Chondrocyte (in vitro differentiated cells): ENCODE data around the gene SPRR4. TPM values are rescaled to one million over a fixed set of nuclear protein-coding genes. Genes with fewer than 3 reads are reported as not detected.

Source experiments
- DNase-seq: peaks from one replicate; pipeline ENCODE4 v3.0.0; 2021; ENCODE audit warnings: mixed read lengths, low spot score
- H3K27ac Mint-ChIP-seq: one replicate; pipeline ENCODE4 v1.8.0; 2021; ENCODE audit warnings: mild to moderate bottlenecking, moderate library complexity, mixed read lengths; ENCODE audit not compliant: unreplicated experiment
- H3K27me3 Mint-ChIP-seq: 2 replicates; pipeline ENCODE4 v1.8.0; 2021; ENCODE audit warnings: low read depth, mixed read lengths
- H3K36me3 Mint-ChIP-seq: 2 replicates; pipeline ENCODE4 v1.8.0; 2021; ENCODE audit warnings: low read depth, mixed read lengths
- H3K4me1 Mint-ChIP-seq: 2 replicates; pipeline ENCODE4 v1.8.0; 2021; ENCODE audit warnings: low read depth, mild to moderate bottlenecking, mixed read lengths
- H3K4me3 Mint-ChIP-seq: one replicate; pipeline ENCODE4 v1.8.0; 2021; ENCODE audit warnings: mild to moderate bottlenecking, moderate library complexity, mixed read lengths; ENCODE audit not compliant: unreplicated experiment
- H3K9me3 Mint-ChIP-seq: 2 replicates; pipeline ENCODE4 v1.8.0; 2021; ENCODE audit warnings: low read depth, mixed read lengths
- CTCF ChIP-seq: fragments of 200-600 bp; sonication (generic); IDR thresholded peaks from 2 replicates; pipeline ENCODE4 v1.5.0; 2021; ENCODE audit warnings: antibody characterized with exemption, mild to moderate bottlenecking, moderate library complexity
- total RNA-seq: library from RNA; stranded (reverse); gene quantifications from 3 replicates; pipeline ENCODE4 v1.2.1, GENCODE V29; 2021

SPRR4 gene
- total RNA-seq, 1 donor from 2014 or later: not detected

- Mint-ChIP-seq H3K27me3 (peaks cover 2% of the 10 kb centered on the region), H3K36me3 (no peaks in the 10 kb centered on the region), H3K4me3 (no peak overlapping the region), H3K27ac (no peak overlapping the region), H3K4me1 (no peaks in the 10 kb centered on the region), H3K9me3 (no peaks in the 10 kb centered on the region)
- no peak for TF ChIP-seq CTCF
- no peak for DNase-seq
Measured at GRCh38 chr1:152972196-152972886, 1.9 kb downstream of the SPRR4 start.

DNA sequence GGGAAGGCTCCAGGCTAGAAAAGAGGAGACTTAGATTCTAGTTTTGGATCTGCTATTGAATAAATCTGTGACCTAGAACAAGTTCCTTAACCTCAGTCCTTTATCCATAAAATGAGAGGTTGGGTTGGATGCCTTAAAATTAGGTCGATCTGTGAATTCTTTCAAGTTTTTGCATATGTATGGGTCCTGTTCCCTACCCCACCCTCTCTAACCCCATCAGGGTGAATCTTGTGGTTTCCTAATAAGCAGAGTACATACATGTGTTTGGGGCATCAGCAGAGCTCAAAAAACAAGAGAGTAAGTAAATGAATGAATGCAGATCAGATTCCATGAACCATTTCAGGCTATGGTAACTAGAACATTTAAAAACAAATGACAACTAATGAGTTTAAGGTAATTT is 6.2 kb downstream of the SPRR4 start:
- Mint-ChIP-seq H3K4me3 (no peak overlapping the region), H3K27ac (no peak overlapping the region), H3K9me3 (no peaks in the 10 kb centered on the region), H3K27me3 (no peaks in the 10 kb centered on the region), H3K4me1 (no peaks in the 10 kb centered on the region), H3K36me3 (no peaks in the 10 kb centered on the region)
- no peak for DNase-seq
- TF ChIP-seq CTCF: no peak

DNA sequence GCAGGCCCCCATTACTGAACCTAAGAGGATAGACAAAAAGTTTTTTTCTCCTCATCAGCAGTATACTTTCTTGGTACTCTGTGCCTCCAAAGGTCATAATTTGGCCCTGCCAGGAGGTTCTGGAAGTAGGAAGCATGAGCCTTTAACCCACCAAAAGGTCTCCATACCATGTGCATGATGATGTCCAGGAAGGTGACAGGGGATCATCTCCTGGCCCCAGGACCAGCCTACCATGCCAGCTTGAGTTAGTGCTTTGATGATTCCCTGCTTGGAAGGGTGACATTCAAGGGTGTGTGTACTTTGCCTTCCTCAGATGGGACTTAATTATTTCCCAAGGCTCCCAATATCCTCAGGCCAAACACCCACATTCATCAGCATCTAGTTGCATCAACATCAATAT is 7.2 kb downstream of the SPRR4 start:
- Mint-ChIP-seq H3K36me3 (no peaks in the 10 kb centered on the region), H3K9me3 (no peaks in the 10 kb centered on the region), H3K4me3 (no peak overlapping the region), H3K27ac (no peak overlapping the region), H3K27me3 (no peaks in the 10 kb centered on the region), H3K4me1 (no peaks in the 10 kb centered on the region)
- DNase-seq: no peak
- TF ChIP-seq CTCF: no peak

DNA sequence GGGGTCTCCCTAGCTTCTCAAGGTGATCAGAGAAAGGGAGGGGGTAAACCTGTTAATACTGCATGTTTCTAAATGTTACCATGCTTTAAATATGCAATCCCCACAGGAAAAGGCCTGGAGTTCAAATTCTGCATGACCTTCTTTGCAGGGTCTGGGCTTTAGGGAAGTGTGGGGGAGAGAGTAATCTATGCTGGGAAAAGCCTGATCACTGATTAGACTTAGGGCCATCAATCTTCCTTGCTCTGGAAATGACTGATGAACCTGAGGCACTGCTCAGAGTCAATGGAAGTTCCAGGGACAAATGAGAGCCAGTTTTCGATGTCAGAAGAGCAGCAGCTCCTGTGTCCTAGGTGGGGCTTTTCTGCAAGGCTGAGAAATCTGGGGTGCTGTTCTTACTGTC is 10.2 kb downstream of the SPRR4 start:
- no peaks in the 10 kb centered on the region for H3K36me3 Mint-ChIP-seq
- TF ChIP-seq CTCF: no peak
- no peaks in the 10 kb centered on the region for H3K9me3 Mint-ChIP-seq
- H3K4me1 Mint-ChIP-seq: no peaks in the 10 kb centered on the region
- no peak overlapping the region for H3K4me3 Mint-ChIP-seq
- H3K27me3 Mint-ChIP-seq: no peaks in the 10 kb centered on the region
- H3K27ac Mint-ChIP-seq: no peak overlapping the region
- no peak for DNase-seq

- DNase-seq: no peak
- no peaks in the 10 kb centered on the region for H3K4me1 Mint-ChIP-seq
- peaks cover under 1% of the 10 kb centered on the region for H3K27me3 Mint-ChIP-seq
Measured at GRCh38 chr1:152981146-152981871, 10.9 kb downstream of the SPRR4 start.

More at GRCh38 chr1:152981146-152981871, 10.9 kb downstream of the SPRR4 start:
- Mint-ChIP-seq H3K9me3 (no peaks in the 10 kb centered on the region), H3K36me3 (no peaks in the 10 kb centered on the region), H3K27ac (no peak overlapping the region), H3K4me3 (no peak overlapping the region)
- no peak for TF ChIP-seq CTCF
